A549 (cell line): ENCODE data around the gene TSPAN14. TPM values are rescaled to one million over a fixed set of nuclear protein-coding genes. Genes with fewer than 3 reads are reported as not detected.

Experiments used
- ATAC-seq, 2 experiments: fragments of 200-7000 bp in 1 of 2; fragments of >200 bp in 1 of 2; cut with Nextera tagmentation in 1 of 2; cut with Tn5 transposase in 1 of 2; 3 replicates each; pipeline versions ENCODE4 v1.8.0 to v1.9.1; 2018 to 2020; ENCODE audit warnings: mild to moderate bottlenecking in 1 of 2, moderate library complexity in 1 of 2
- CTCF ChIA-PET: fragments of 300-600 bp; sonication (Branson Sonifier 250); formaldehyde crosslinking; extraction: SDS; loops from one replicate; lab custom pipeline; 2021; ENCODE audit warnings: antibody characterized with exemption, inconsistent platforms; lab: Yijun Ruan, JAX
- POLR2A ChIA-PET: fragments of 350-600 bp; formaldehyde crosslinking; extraction: SDS; loops from one replicate; lab custom pipeline; 2021; ENCODE audit warnings: antibody characterized with exemption, inconsistent platforms; lab: Yijun Ruan, JAX
- DNase-seq, 2 experiments: peaks; one replicate each; pipeline versions ENCODE4 v3.0.0 to v3.0.0-alpha.2; 2011 to 2016; ENCODE audit warnings: low read depth in 1 of 2, low spot score in 1 of 2
- FAIRE-seq: peaks from 2 replicates; lab custom pipeline; 2011; peaks lifted over from hg19 to GRCh38; lab: Jason Lieb, UNC
- H3K27ac ChIP-seq, 2 experiments: fragments of >200 bp; sonication (Bioruptor Twin); formaldehyde crosslinking; 3 replicates each; pipeline ENCODE4 v1.5.1; 2016 to 2017
- H3K4me1 ChIP-seq: fragments of >200 bp; sonication (Bioruptor Twin); formaldehyde crosslinking; 3 replicates; pipeline ENCODE4 v1.6.1; 2016
- H3K4me2 ChIP-seq: fragments of >200 bp; sonication (Bioruptor Twin); formaldehyde crosslinking; 3 replicates; pipeline ENCODE4 v1.6.1; 2016
- H3K4me3 ChIP-seq: fragments of >200 bp; sonication (Bioruptor Twin); formaldehyde crosslinking; 3 replicates; pipeline ENCODE4 v1.5.1; 2016
- H3K9me3 ChIP-seq: fragments of >200 bp; sonication (Bioruptor Twin); formaldehyde crosslinking; 3 replicates; pipeline ENCODE4 v1.6.1; 2016
- BCL3 ChIP-seq: fragments of >200 bp; sonication (Bioruptor Twin); formaldehyde crosslinking; IDR thresholded peaks from 3 replicates; pipeline ENCODE4 v1.6.1; 2016
- CBX8 ChIP-seq: fragments of 200-600 bp; sonication (generic); IDR thresholded peaks from 2 replicates; pipeline ENCODE4 v1.6.1; 2016
- CEBPB ChIP-seq, 2 experiments: fragments of >200 bp in 1 of 2; sonication (Bioruptor Twin) in 1 of 2; formaldehyde crosslinking in 1 of 2; IDR thresholded peaks; 2 replicates each; pipeline ENCODE4 v1.6.1; 2012 to 2016
- CTCF ChIP-seq: fragments of >200 bp; sonication (Bioruptor Twin); formaldehyde crosslinking; IDR thresholded peaks from 3 replicates; pipeline ENCODE4 v1.5.1; 2016
- EHF ChIP-seq: fragments of 250-450 bp; sonication (Bioruptor Pico); IDR thresholded peaks from 2 replicates; pipeline ENCODE4 v1.5.0; 2020; ENCODE audit warnings: mild to moderate bottlenecking
- ELK1 ChIP-seq: fragments of 150-350 bp; IDR thresholded peaks from 2 replicates; pipeline ENCODE4 v1.6.1; 2014; ENCODE audit warnings: low read depth, mild to moderate bottlenecking, low read length
- EP300 ChIP-seq, 2 experiments: fragments of >200 bp; sonication (Bioruptor Twin); formaldehyde crosslinking; IDR thresholded peaks; 2 replicates in 1 of 2; 3 replicates in 1 of 2; pipeline ENCODE4 v1.6.1; 2016 to 2017
- HEYL ChIP-seq: fragments of 250-450 bp; sonication (Bioruptor Pico); IDR thresholded peaks from 2 replicates; pipeline ENCODE4 v1.8.0; 2021; ENCODE audit warnings: mild to moderate bottlenecking, moderate library complexity
- HMGXB4 ChIP-seq: fragments of 250-450 bp; sonication (Bioruptor Pico); IDR thresholded peaks from 2 replicates; pipeline ENCODE4 v1.5.0; 2021; ENCODE audit warnings: mild to moderate bottlenecking, moderate library complexity, borderline replicate concordance
- HOXA7 ChIP-seq: fragments of 250-450 bp; sonication (Bioruptor Pico); IDR thresholded peaks from 2 replicates; pipeline ENCODE4 v1.5.0; 2020; ENCODE audit warnings: mild to moderate bottlenecking, moderate library complexity
- JUN ChIP-seq, 2 experiments: fragments of >200 bp; sonication (Bioruptor Twin); formaldehyde crosslinking; IDR thresholded peaks; 2 replicates in 1 of 2; 3 replicates in 1 of 2; pipeline ENCODE4 v1.6.1; 2016 to 2017
- MAZ ChIP-seq: fragments of 150-350 bp; IDR thresholded peaks from 2 replicates; pipeline ENCODE4 v1.6.1; 2014; ENCODE audit warnings: antibody characterized with exemption, low read depth, low read length, borderline replicate concordance
- MYC ChIP-seq: IDR thresholded peaks from 2 replicates; pipeline ENCODE4 v1.6.1; 2012; ENCODE audit warnings: mild to moderate bottlenecking, inconsistent platforms, low read length, improper control_type of control experiment, borderline replicate concordance
- NPAS2 ChIP-seq: fragments of 250-450 bp; sonication (Bioruptor Pico); IDR thresholded peaks from 2 replicates; pipeline ENCODE4 v1.8.0; 2022; ENCODE audit warnings: mild to moderate bottlenecking, moderate library complexity, borderline replicate concordance
- PHF8 ChIP-seq: fragments of 200-600 bp; sonication (generic); IDR thresholded peaks from 2 replicates; pipeline ENCODE4 v1.6.1; 2016; ENCODE audit warnings: low read depth, mild to moderate bottlenecking, antibody characterized with exemption, moderate library complexity, borderline replicate concordance
- POLR2A ChIP-seq: IDR thresholded peaks from 2 replicates; pipeline ENCODE4 v1.6.1; 2012; ENCODE audit warnings: mild to moderate bottlenecking, low read length
- POLR2AphosphoS2 ChIP-seq: conservative IDR thresholded peaks from 2 replicates; pipeline ENCODE4 v1.6.1; 2012; ENCODE audit warnings: low read length, improper control_type of control experiment, inconsistent platforms
- RAD21 ChIP-seq, 2 experiments: fragments of >200 bp in 1 of 2; sonication (Bioruptor Twin) in 1 of 2; formaldehyde crosslinking in 1 of 2; IDR thresholded peaks in 1 of 2; conservative IDR thresholded peaks in 1 of 2; 2 replicates in 1 of 2; 3 replicates in 1 of 2; pipeline ENCODE4 v1.6.1; 2012 to 2018; ENCODE audit warnings: inconsistent platforms in 1 of 2
- REST ChIP-seq: fragments of 200-600 bp; sonication (generic); IDR thresholded peaks from 2 replicates; pipeline ENCODE4 v1.6.1; 2016; ENCODE audit warnings: antibody characterized with exemption, mild to moderate bottlenecking, moderate library complexity
- SMC3 ChIP-seq: fragments of >200 bp; sonication (Bioruptor Twin); formaldehyde crosslinking; IDR thresholded peaks from 3 replicates; pipeline ENCODE4 v1.6.1; 2018; ENCODE audit warnings: inconsistent platforms
- SREBF2 ChIP-seq: fragments of 450-650 bp; IDR thresholded peaks from 2 replicates; pipeline ENCODE4 v1.6.1; 2014; ENCODE audit warnings: mild to moderate bottlenecking, moderate library complexity
- TFCP2L1 ChIP-seq: fragments of 250-450 bp; sonication (Bioruptor Pico); IDR thresholded peaks from 2 replicates; pipeline ENCODE4 v1.5.0; 2021; ENCODE audit warnings: mild to moderate bottlenecking
- ZC3H11A ChIP-seq: fragments of 450-650 bp; IDR thresholded peaks from 2 replicates; pipeline ENCODE4 v1.6.1; 2014; ENCODE audit warnings: antibody characterized with exemption, mild to moderate bottlenecking
- ZFP36 ChIP-seq: fragments of 450-650 bp; IDR thresholded peaks from 2 replicates; pipeline ENCODE4 v1.6.1; 2014; ENCODE audit warnings: borderline replicate concordance; ENCODE audit not compliant: partially characterized antibody
- WGBS: methylation state at CpG from one replicate; pipeline ENCODE4 v1.1.6; 2017; ENCODE audit errors: missing lambda C conversion rate; 5-methylcytosine and 5-hydroxymethylcytosine counted together
- polyA plus RNA-seq, 4 experiments: library from polyadenylated mRNA; depleted of rRNA in 3 of 4; stranded (reverse); fragments of >200 nt; fragmentation: RNase III in 1 of 4; extraction: RNeasy Plus Mini Kit Qiagen cat#74134 plus additional on column Dnase treatment in 1 of 4; gene quantifications; 2 replicates in 3 of 4; 3 replicates in 1 of 4; pipeline ENCODE4 v1.2.3, GENCODE V29; 2011 to 2017

Gene TSPAN14
- polyA plus RNA-seq, 2 of the 4 experiments (the other 2 are of a cell fraction), result 87.0 to 124 TPM

GRCh38 chr10:80528901-80529300, 74.8 kb downstream of the TSPAN14 start:
- TF ChIP-seq JUN (IDR thresholded peaks at IDR 0.05) (no peak), ZC3H11A (no peak), CBX8 (no peak)
- ChIA-PET POLR2A (interaction anchor here (0.6 kb wide), 1 partner anchor 23 kb away, joined by 3 read pairs; no protein-coding TSS in a partner anchor), CTCF (interaction anchor here (1.4 to 9.3 kb wide), 4 partner anchors 23 to 87 kb away, joined by 3 to 81 read pairs (median 6); no protein-coding TSS in a partner anchor)
- Histone ChIP-seq H3K4me1 (peaks cover 77% of the 10 kb centered on the region), H3K4me3 (no peak overlapping the region), H3K4me2 (no peak overlapping the region), H3K9me3 (no peaks in the 10 kb centered on the region), H3K27ac (peak overlapping the region; percentile 72 to 76)
- 91% methylated on average over 6 of the region's 6 CpGs for WGBS
- DNase-seq (no peak), ATAC-seq (no peak), FAIRE-seq (no peak)

GRCh38 chr10:80529604-80530003, 75.5 kb downstream of the TSPAN14 start:
- DNase-seq (no peak), FAIRE-seq (no peak), ATAC-seq (no peak)
- TF ChIP-seq REST, result no peak
- TF ChIP-seq PHF8, result no peak
- no peak for TF ChIP-seq SREBF2
- no peak for TF ChIP-seq HEYL (CRISPR knock-in tag)
- no peak for TF ChIP-seq ZFP36
- TF ChIP-seq NPAS2 (CRISPR knock-in tag), result no peak
- TF ChIP-seq HMGXB4, result no peak
- TF ChIP-seq ZC3H11A, result no peak
- TF ChIP-seq EHF (CRISPR knock-in tag), result no peak
- TF ChIP-seq MYC, result no peak
- TF ChIP-seq TFCP2L1 (CRISPR knock-in tag), result no peak
- no peak for TF ChIP-seq POLR2AphosphoS2
- TF ChIP-seq SMC3, result no peak
- no peak for TF ChIP-seq CEBPB (IDR thresholded peaks at IDR 0.05)
- no peak for TF ChIP-seq EP300 (IDR thresholded peaks at IDR 0.05)
- ChIA-PET POLR2A (no interaction called here), CTCF (interaction anchor here (0.7 to 9.3 kb wide), 6 partner anchors 18 to 147 kb away, joined by 3 to 81 read pairs (median 8); no protein-coding TSS in a partner anchor)
- 93% methylated on average over 12 of the region's 12 CpGs for WGBS
- peak overlapping the region; percentile 72 to 76 for H3K27ac ChIP-seq
- no peaks in the 10 kb centered on the region for H3K9me3 ChIP-seq
- H3K4me3 ChIP-seq, result no peak overlapping the region
- peaks cover 70% of the 10 kb centered on the region for H3K4me1 ChIP-seq
- H3K4me2 ChIP-seq, result peak overlapping the region; percentile 50; the same call in 2 of the 3 replicates

GRCh38 chr10:80530251-80530650, 76.1 kb downstream of the TSPAN14 start:
- 14% methylated on average over 2 of the region's 2 CpGs for WGBS
- Histone ChIP-seq H3K4me1 (peaks cover 64% of the 10 kb centered on the region), H3K27ac (peak overlapping the region; percentile 72 to 76), H3K4me3 (no peak overlapping the region), H3K9me3 (no peaks in the 10 kb centered on the region), H3K4me2 (peak overlapping the region; percentile 50)
- FAIRE-seq (no peak), DNase-seq (peak; percentile 79 to 83), ATAC-seq (peak; percentile 82 to 84)
- POLR2A ChIA-PET, result no interaction called here
- CTCF ChIA-PET, result interaction anchor here (0.7 to 9.3 kb wide), 8 partner anchors 18 to 148 kb away, joined by 3 to 81 read pairs (median 5); no protein-coding TSS in a partner anchor
- no peak for TF ChIP-seq ZFP36
- TF ChIP-seq EHF (CRISPR knock-in tag), result no peak
- 0 out of 5 replicates have a peak, but pooled peaks of 1 of the 2 experiments have one; percentile 22 for TF ChIP-seq JUN (IDR thresholded peaks at IDR 0.05)
- no peak for TF ChIP-seq MAZ
- peak; percentile 78 to 83 for TF ChIP-seq RAD21 (conservative IDR thresholded peaks at IDR 0.05 in 1 of 2, IDR thresholded peaks at IDR 0.05 in 1 of 2)
- no peak for TF ChIP-seq HOXA7 (CRISPR knock-in tag)
- TF ChIP-seq CEBPB (IDR thresholded peaks at IDR 0.05), result peak in 1 of 2 experiments; percentile 37; a peak in 1 of 4 replicates
- no peak for TF ChIP-seq ELK1
- TF ChIP-seq BCL3, result no peak
- no peak for TF ChIP-seq MYC
- peak; percentile 63 for TF ChIP-seq CTCF
- TF ChIP-seq POLR2A, result no peak
